Muscle of leg (tissue), 11 donors: ENCODE results near the gene JAZF1. TPM values are rescaled to one million over a fixed set of nuclear protein-coding genes. Genes with fewer than 3 reads are reported as not detected.

ENCODE experiments used
- DNase-seq: peaks from one replicate; pipeline ENCODE4 v3.0.0; 2013
- H3K27ac ChIP-seq: one replicate; pipeline ENCODE4 v1.5.1; 2013; ENCODE audit warnings: mild to moderate bottlenecking, low read length, control low read depth
- H3K27me3 ChIP-seq: one replicate; pipeline ENCODE4 v1.6.1; 2013; ENCODE audit warnings: low read length; ENCODE audit not compliant: control insufficient read depth, insufficient read depth
- H3K36me3 ChIP-seq: one replicate; pipeline ENCODE4 v1.6.1; 2013; ENCODE audit warnings: low read length; ENCODE audit not compliant: control insufficient read depth, insufficient read depth
- H3K4me1 ChIP-seq: one replicate; pipeline ENCODE4 v1.6.1; 2013; ENCODE audit warnings: low read length; ENCODE audit not compliant: control insufficient read depth, insufficient read depth
- H3K4me3 ChIP-seq: one replicate; pipeline ENCODE4 v1.5.1; 2013; ENCODE audit warnings: low read length, control low read depth
- H3K9me3 ChIP-seq: replicated peaks from 2 replicates; pipeline ENCODE4 v1.6.1; 2013; ENCODE audit warnings: low read depth, low read length; ENCODE audit not compliant: control insufficient read depth
- WGBS: methylation state at CpG from one replicate; pipeline ENCODE4 v1.1.5; 2013; ENCODE audit warnings: missing lambda C conversion rate; ENCODE audit not compliant: insufficient coverage; 5-methylcytosine and 5-hydroxymethylcytosine counted together
- polyA plus RNA-seq, 8 donors: library from polyadenylated mRNA; unstranded; fragments of 120-200 nt; gene quantifications; one replicate each; pipeline versions ENCODE4 v1.2.1 to v1.2.3, GENCODE V29; 2013; ENCODE audit warnings: inconsistent platforms in 1 of 8, low replicate concordance in 1 of 8; ENCODE audit not compliant: insufficient read length in 8 of 8, insufficient read depth in 1 of 8
- total RNA-seq: library from RNA; stranded (reverse); fragments of 120-200 nt; gene quantifications from one replicate; pipeline ENCODE4 v1.2.4, GENCODE V29; 2013

JAZF1 gene
- total and polyA plus RNA-seq, 9 donors, result 12.7 to 30.3 (median 28.1) TPM

DNA sequence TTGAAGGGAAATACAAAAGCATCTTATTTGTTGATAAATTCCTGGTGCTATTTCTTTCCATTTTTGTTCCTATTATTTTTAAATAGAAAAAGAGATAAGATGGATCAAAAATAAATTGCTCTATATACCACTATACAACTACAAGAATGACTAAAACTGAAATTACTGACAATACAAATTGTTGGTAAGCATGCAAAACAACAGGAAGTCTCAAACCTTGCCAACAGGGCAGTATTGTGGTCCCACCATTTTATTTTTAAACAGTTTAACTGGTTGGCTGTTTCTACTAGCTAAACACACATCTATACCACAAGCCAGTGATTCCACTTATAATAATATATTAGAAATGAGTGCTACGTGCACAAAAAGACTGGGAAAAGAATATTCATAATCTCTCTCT is 213.0 kb downstream of the JAZF1 start:
- no peaks in the 10 kb centered on the region for H3K36me3 ChIP-seq
- no CpG with 5 or more reads among the region's 1 CpG for WGBS

DNA sequence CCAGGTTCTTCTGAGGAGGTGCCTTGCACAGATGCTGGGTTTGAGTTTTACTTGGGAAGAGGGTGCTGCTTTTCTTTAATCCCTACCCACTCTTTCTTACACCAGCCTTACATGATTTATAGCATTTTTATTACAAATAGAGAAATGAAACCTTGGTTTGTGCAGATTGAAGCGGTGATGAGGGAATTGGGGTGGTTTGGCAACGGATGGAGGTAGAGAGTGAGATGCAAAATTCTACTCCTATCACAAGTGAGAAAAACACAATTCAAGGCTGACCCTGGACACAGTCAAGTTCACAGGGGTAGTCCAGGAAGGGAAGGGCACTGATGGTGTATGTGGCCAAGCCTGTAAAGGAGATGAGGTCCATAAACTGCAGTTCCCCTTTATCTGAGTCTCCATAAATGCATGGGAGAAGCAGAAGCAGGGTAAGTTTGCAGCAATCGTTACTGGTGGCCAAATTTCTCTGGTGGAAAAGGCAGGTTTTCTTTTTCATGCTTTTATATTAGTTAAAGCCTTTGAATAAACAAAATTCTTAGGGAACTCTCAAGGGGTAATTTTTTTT is 214.3 kb downstream of the JAZF1 start:
- no peak overlapping the region for H3K27ac ChIP-seq
- WGBS, result no CpG with 5 or more reads among the region's 3 CpGs
- no peaks in the 10 kb centered on the region for H3K27me3 ChIP-seq
- no peaks in the 10 kb centered on the region for H3K9me3 ChIP-seq
- no peaks in the 10 kb centered on the region for H3K36me3 ChIP-seq
- H3K4me1 ChIP-seq, result peaks cover 2% of the 10 kb centered on the region
- no peak overlapping the region for H3K4me3 ChIP-seq
- no peak for DNase-seq

More for the DNA sequence above, 213.0 kb downstream of the JAZF1 start:
- Histone ChIP-seq H3K9me3 (no peaks in the 10 kb centered on the region), H3K27me3 (no peaks in the 10 kb centered on the region), H3K4me1 (peaks cover 2% of the 10 kb centered on the region), H3K4me3 (no peak overlapping the region), H3K27ac (no peak overlapping the region)
- no peak for DNase-seq

DNA sequence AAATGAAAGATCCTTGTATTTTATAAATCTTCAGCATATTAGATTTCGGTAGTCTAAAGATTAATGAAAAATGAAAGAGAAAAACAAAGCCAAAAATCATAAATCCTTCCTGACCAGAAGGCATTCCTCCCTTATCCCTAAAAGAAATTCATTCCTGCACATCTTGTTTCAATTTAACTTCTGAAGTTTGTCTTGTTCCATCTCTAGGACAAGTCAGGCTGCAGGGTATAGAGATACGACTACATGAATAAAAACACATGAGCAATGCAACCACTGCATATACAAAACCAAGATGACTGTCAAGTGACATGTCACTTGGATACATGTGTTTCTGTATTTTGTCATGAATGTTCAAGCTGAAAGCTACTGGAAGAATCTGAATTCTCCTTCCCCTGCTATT is 214.9 kb downstream of the JAZF1 start:
- WGBS, result no CpG with 5 or more reads among the region's 2 CpGs
- no peak overlapping the region for H3K4me3 ChIP-seq
- DNase-seq, result peak; percentile 36
- no peak overlapping the region for H3K27ac ChIP-seq
- H3K36me3 ChIP-seq, result no peaks in the 10 kb centered on the region
- peaks cover 4% of the 10 kb centered on the region for H3K4me1 ChIP-seq
- H3K27me3 ChIP-seq, result no peaks in the 10 kb centered on the region
- H3K9me3 ChIP-seq, result no peaks in the 10 kb centered on the region

DNA sequence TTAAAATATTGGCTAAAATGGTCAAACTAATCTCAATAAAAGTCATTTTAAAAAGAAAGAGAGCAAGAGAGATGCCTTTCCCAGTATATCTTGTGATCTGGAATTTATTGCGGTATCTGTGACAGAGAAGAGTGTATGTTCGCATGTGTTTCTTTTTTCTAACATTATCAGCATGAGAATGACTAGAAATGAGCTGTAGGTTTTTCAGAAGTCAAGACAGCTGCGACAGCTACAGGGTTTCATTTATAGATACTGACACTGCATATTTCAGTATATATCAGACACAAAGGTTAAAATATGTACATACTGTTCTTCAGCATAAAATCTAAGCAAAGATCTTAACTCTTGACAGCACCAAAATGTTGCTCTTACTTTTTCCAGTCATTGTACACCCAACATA is 215.8 kb downstream of the JAZF1 start:
- no peak overlapping the region for H3K4me3 ChIP-seq
- no peaks in the 10 kb centered on the region for H3K36me3 ChIP-seq
- no peaks in the 10 kb centered on the region for H3K9me3 ChIP-seq
- no peak for DNase-seq
- H3K27me3 ChIP-seq, result no peaks in the 10 kb centered on the region
- WGBS, result no CpG with 5 or more reads among the region's 3 CpGs
- H3K27ac ChIP-seq, result no peak overlapping the region
- peaks cover 4% of the 10 kb centered on the region for H3K4me1 ChIP-seq

DNA sequence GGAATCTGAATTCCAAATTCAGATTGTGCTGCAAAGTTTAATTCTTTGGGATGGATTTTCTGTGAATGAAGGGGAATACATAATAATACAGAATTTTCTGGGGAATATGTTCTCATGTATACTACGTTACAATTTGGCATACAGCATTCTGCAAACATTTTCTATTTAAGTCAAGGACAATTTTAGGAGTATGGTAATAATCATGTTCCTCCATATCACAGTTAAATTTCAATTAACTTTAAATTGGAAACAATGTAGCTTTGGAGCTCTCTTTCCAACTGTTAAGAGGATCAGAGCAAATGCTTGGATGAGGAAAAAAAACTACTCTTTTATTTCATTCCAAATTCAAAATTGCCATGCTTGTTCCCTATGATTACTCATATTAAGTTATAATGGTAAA is 217.5 kb downstream of the JAZF1 start:
- peak; percentile 38 for DNase-seq
- H3K4me3 ChIP-seq, result no peak overlapping the region
- H3K36me3 ChIP-seq, result no peaks in the 10 kb centered on the region
- peaks cover 4% of the 10 kb centered on the region for H3K4me1 ChIP-seq
- no peak overlapping the region for H3K27ac ChIP-seq
- no CpG with 5 or more reads among the region's 1 CpG for WGBS
- no peaks in the 10 kb centered on the region for H3K27me3 ChIP-seq
- H3K9me3 ChIP-seq, result no peaks in the 10 kb centered on the region

DNA sequence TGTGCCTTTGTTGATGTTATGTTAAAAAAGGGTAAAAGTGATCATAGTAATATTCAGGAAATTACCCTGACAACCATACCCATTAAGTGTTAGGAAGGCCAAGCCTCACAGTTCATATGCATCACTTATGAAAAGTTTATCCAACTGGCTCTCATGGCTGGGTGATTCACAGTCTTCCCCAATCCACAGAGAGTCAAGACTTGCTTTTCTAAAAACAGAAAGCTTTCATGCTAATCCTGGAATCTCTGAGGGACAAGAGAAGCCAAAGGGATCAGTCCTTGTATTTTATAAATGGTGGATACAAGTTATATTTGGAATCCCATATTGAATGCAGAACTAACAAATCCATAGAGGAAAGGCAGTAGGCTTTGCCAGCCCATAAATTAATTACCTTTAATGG is 218.3 kb downstream of the JAZF1 start:
- Histone ChIP-seq H3K36me3 (no peaks in the 10 kb centered on the region), H3K4me3 (no peak overlapping the region), H3K4me1 (peaks cover 4% of the 10 kb centered on the region), H3K9me3 (no peaks in the 10 kb centered on the region), H3K27ac (peak overlapping the region; percentile 8), H3K27me3 (no peaks in the 10 kb centered on the region)
- peak; percentile 69 for DNase-seq

DNA sequence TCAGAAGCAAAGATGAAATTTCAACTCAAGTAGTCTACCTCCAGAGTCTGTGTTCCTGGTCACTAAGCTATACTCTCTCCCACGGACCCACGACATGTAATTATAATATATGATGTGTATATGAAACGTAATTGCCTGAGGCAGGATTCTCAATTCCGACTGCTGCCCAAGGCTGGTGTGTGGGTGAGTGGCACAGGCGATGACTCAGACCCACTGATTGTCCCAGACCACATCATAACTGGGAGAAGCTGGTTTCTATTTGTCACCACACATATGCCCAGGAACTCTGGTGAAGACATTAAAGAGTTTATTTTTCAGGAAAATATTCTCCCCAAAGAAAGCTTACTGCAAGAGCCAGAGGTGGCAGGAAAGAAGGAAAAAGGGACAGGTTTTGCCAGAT is 219.3 kb downstream of the JAZF1 start:
- Histone ChIP-seq H3K4me1 (peaks cover 4% of the 10 kb centered on the region), H3K4me3 (no peak overlapping the region), H3K27ac (no peak overlapping the region), H3K27me3 (no peaks in the 10 kb centered on the region), H3K36me3 (no peaks in the 10 kb centered on the region), H3K9me3 (no peaks in the 10 kb centered on the region)
- no CpG with 5 or more reads among the region's 5 CpGs for WGBS
- DNase-seq, result peak; percentile 30

DNA sequence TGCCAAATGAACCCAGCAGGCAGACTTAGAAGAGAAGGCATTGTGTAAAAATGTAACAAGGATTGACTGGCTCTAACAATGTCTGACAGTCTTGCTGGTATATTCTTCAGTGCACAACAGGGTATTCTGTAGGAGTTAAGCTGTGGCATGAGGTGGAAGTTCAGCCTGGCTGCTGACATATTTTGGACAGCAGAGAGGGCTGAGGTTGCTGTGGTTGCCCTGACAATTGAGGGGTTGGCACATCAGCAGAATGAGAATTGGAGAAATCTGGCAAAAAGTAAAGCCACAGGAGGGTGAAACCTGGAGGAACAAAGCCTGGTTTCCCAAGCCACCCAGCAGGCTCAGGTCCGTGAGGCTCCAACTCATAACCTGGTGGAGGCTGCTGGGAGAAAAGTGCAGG is 220.2 kb downstream of the JAZF1 start:
- peaks cover 2% of the 10 kb centered on the region for H3K4me1 ChIP-seq
- no peak overlapping the region for H3K27ac ChIP-seq
- no peak overlapping the region for H3K4me3 ChIP-seq
- WGBS, result 90% methylated on average over 1 of the region's 1 CpG
- H3K36me3 ChIP-seq, result no peaks in the 10 kb centered on the region
- no peak for DNase-seq
- no peaks in the 10 kb centered on the region for H3K27me3 ChIP-seq
- no peaks in the 10 kb centered on the region for H3K9me3 ChIP-seq

DNA sequence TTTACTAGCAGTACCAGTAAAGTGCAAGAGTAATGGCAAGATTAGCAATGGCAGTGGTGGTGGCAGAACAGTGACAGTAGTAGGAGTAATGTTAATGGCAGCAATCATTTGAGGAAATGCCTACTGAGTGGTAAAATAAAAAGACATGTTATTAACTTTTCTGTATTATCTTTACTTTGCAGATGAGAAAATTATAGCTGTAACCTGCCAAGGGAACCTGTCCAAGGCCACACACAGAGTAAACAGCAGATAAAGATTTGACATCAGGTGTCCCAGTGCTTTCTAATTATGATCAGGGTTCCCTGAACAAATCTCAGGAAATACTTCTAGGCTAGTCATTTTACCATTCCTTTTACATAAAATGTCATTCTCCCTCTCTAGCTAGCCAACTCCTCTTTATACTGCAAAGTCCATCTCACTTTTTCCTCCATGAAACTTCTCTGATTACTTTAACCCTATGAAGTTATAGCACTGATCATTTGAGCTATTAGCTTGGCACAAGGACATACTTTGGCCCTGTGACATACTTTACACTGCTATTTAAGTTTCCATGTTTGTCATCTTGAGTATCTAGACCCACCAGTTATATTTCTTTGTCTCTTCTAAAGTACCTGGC is 221.6 kb downstream of the JAZF1 start:
- DNase-seq, result no peak
- Histone ChIP-seq H3K4me3 (no peak overlapping the region), H3K27ac (no peak overlapping the region), H3K4me1 (peaks cover 2% of the 10 kb centered on the region), H3K9me3 (no peaks in the 10 kb centered on the region), H3K36me3 (no peaks in the 10 kb centered on the region), H3K27me3 (no peaks in the 10 kb centered on the region)

DNA sequence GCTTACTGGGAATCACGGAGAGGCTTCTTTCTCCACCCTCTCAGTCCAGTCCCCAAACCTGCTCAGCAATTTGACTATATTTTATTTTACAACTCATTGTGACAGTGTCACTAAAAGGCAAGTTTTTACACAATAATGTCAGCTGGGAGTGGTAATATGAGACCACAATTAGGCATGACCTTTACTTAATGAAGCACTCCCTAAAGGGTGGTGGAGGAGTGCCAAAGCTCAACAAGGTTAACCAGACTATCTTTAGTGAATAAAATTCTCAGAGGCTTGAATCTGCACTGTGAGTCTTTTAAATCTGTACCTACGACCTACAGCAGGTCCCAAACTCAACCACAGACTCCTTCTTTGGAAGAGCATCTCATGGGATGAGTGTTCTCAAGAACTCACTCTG is 225.0 kb downstream of the JAZF1 start:
- H3K4me1 ChIP-seq, result peaks cover 9% of the 10 kb centered on the region
- H3K27ac ChIP-seq, result no peak overlapping the region
- H3K36me3 ChIP-seq, result no peaks in the 10 kb centered on the region
- H3K9me3 ChIP-seq, result no peaks in the 10 kb centered on the region
- no peak overlapping the region for H3K4me3 ChIP-seq
- no peak for DNase-seq
- no peaks in the 10 kb centered on the region for H3K27me3 ChIP-seq
- no CpG with 5 or more reads among the region's 2 CpGs for WGBS

DNA sequence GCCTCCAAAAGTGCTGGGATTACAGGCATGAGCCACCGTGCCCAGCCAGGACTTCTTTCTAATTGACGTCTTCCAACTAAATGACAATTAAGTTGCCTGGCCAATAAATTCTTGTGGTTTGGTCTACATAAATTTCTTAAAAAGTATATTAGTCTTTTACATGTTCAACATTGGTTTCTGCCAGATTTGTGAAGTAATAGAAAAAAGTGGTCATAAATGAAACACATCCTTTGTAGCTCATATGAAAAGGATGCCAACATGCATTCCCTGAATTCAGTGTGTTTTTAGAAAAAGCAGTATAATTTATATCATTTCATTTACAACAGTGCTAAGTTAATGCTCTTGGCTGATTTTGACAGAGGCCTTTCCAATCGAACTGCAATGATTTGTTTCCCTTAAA is 225.6 kb downstream of the JAZF1 start:
- DNase-seq, result peak; percentile 74
- Histone ChIP-seq H3K9me3 (no peaks in the 10 kb centered on the region), H3K4me1 (peaks cover 9% of the 10 kb centered on the region), H3K27ac (no peak overlapping the region), H3K4me3 (no peak overlapping the region), H3K36me3 (no peaks in the 10 kb centered on the region), H3K27me3 (no peaks in the 10 kb centered on the region)
- WGBS, result 78% methylated on average over 2 of the region's 3 CpGs
